Suprapubic skin (tissue), 3 donors: ENCODE measurements around the gene ST3GAL5.

Experiments
- CTCF ChIP-seq, 2 donors: fragments of 200-600 bp in 1 of 2; fragments of 450-650 bp in 1 of 2; sonication (generic) in 1 of 2; IDR thresholded peaks; one replicate each; pipeline ENCODE4 v1.5.1; 2016 to 2019; ENCODE audit warnings: antibody characterized with exemption in 2 of 2, mild to moderate bottlenecking in 1 of 2, moderate library complexity in 1 of 2
- POLR2A ChIP-seq, 2 donors: fragments of 450-650 bp; IDR thresholded peaks; one replicate each; pipeline ENCODE4 v1.6.1; 2017; ENCODE audit warnings: antibody characterized with exemption in 2 of 2, mild to moderate bottlenecking in 2 of 2, moderate library complexity in 2 of 2

DNA sequence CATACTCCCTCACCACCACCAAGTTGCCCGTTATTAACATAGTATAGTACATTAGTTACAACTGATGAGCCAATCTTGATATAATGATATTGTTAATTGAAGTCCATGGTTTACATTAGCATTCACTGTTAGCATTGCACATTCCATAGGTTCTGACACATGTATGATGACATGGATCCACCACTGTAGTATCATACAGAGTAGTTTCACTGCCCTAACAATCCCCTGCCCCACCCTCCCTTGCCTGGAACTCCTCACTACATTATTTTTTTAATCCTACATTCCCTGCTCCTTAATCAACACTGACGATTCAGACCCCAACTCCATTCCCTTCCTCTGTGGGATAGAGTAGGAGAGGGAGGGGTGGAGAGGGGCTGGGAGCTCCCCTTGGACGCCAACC lies 20.2 kb upstream of the ST3GAL5 start:
- TF ChIP-seq POLR2A (IDR thresholded peaks at IDR 0.05): no peak
- TF ChIP-seq CTCF (IDR thresholded peaks at IDR 0.05): no peak
